Upper lobe of left lung (tissue), 4 donors: ENCODE data around the gene FABP6.

Experiments used
- CTCF ChIP-seq, 6 experiments: fragments of 450-650 bp in 4 of 6; fragments of 200-600 bp in 2 of 6; sonication (generic) in 2 of 6; IDR thresholded peaks; one replicate each; pipeline ENCODE4 v1.5.1; 2016 to 2019; ENCODE audit warnings: antibody characterized with exemption in 6 of 6
- POLR2A ChIP-seq, 4 donors: fragments of 450-650 bp; IDR thresholded peaks; one replicate each; pipeline ENCODE4 v1.5.1; 2016 to 2017; ENCODE audit warnings: antibody characterized with exemption in 4 of 4, mild to moderate bottlenecking in 2 of 4
- POLR2AphosphoS5 ChIP-seq, 2 donors: sonication (generic); formaldehyde crosslinking; IDR thresholded peaks; one replicate each; pipeline ENCODE4 v1.5.1; 2017; ENCODE audit warnings: antibody characterized with exemption in 2 of 2

GRCh38 chr5:160187091-160187490 is 42.2 kb upstream of the FABP6 start:
- TF ChIP-seq POLR2AphosphoS5 (IDR thresholded peaks at IDR 0.05) (no peak), CTCF (IDR thresholded peaks at IDR 0.05) (no peak), POLR2A (IDR thresholded peaks at IDR 0.05) (no peak)
